MM.1S (cell line): ENCODE results near the gene RP2.

Experiments used
- EZH2 ChIP-seq: fragments of 300-600 bp; sonication (generic); optimal IDR thresholded peaks from 2 replicates; pipeline ENCODE3; 2017; ENCODE audit warnings: low read depth, mild to moderate bottlenecking, antibody characterized with exemption, low read length, mixed read lengths
- EZH2phosphoT487 ChIP-seq: fragments of 300-600 bp; sonication (generic); IDR thresholded peaks from 2 replicates; pipeline ENCODE4 v1.6.1; 2018; ENCODE audit warnings: antibody characterized with exemption, low read length
- TF ChIP-seq, protein P1 (sequence below): fragments of 300-600 bp; sonication (generic); IDR thresholded peaks from 2 replicates; pipeline ENCODE4 v1.5.1; 2016; ENCODE audit warnings: antibody characterized with exemption, low read length, mixed read lengths

DNA sequence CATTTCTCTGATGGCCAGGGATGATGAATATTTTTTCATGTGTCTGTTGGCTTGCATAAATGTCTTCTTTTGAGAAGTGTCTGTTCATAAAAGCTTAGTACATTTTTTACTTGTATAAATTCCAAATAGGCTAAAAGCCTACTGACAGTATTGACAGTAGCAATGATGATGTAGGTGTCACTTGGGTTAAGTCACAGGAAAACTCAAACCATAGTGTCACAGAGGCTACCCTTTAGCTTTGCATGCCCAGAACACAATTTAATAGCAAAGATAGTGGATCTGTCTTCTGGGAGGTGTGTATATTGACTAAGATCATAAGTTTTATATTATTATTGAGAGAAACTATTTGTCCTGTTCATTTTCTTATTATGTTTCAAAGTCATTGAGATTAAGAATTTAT lies 8.1 kb downstream of the RP2 start:
- TF ChIP-seq, protein P1, sequence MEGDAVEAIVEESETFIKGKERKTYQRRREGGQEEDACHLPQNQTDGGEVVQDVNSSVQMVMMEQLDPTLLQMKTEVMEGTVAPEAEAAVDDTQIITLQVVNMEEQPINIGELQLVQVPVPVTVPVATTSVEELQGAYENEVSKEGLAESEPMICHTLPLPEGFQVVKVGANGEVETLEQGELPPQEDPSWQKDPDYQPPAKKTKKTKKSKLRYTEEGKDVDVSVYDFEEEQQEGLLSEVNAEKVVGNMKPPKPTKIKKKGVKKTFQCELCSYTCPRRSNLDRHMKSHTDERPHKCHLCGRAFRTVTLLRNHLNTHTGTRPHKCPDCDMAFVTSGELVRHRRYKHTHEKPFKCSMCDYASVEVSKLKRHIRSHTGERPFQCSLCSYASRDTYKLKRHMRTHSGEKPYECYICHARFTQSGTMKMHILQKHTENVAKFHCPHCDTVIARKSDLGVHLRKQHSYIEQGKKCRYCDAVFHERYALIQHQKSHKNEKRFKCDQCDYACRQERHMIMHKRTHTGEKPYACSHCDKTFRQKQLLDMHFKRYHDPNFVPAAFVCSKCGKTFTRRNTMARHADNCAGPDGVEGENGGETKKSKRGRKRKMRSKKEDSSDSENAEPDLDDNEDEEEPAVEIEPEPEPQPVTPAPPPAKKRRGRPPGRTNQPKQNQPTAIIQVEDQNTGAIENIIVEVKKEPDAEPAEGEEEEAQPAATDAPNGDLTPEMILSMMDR, result no peak
- TF ChIP-seq EZH2, result no peak
- TF ChIP-seq EZH2phosphoT487, result no peak
